Measurements from ENCODE around the gene TSHZ2. TPM values are rescaled to one million over a fixed set of nuclear protein-coding genes. Genes with fewer than 3 reads are reported as not detected.

TSHZ2 gene
- total and polyA plus RNA-seq, 9 of the 15 experiments (the other 6 are each of a cell fraction or from before 2014, with no cell fraction given): 0.03 to 0.20 (median 0.05) TPM; not detected in 4

- Histone ChIP-seq H3K79me2 (ENCODE audit: control insufficient read depth, insufficient read depth, low read length) (no peaks in the 10 kb centered on the region), H3K9me1 (ENCODE audit: control insufficient read depth, insufficient read depth, low read length) (no peaks in the 10 kb centered on the region), H4K20me1 (replicated peaks; ENCODE audit: control insufficient read depth, insufficient read depth, low read length) (no peaks in the 10 kb centered on the region), H3K9me3 (replicated peaks; ENCODE audit: control insufficient read depth, insufficient read depth, low read depth, low read length) (no peaks in the 10 kb centered on the region), H3K4me3 (no peak overlapping the region), H2AFZ (ENCODE audit: low read depth, low read length) (no peak overlapping the region), H3K27me3 (ENCODE audit: control insufficient read depth in 2 of 2, insufficient read depth in 2 of 2, low read length in 2 of 2) (peaks cover 15 to 20% of the 10 kb centered on the region in 2 experiments), H3K4me2 (ENCODE audit: insufficient read depth, low read length) (no peak overlapping the region), H3K36me3 (ENCODE audit: control insufficient read depth, insufficient read depth, low read length) (no peaks in the 10 kb centered on the region), H3K9ac (ENCODE audit: insufficient read depth in 1 of 2, low read depth in 2 of 2, low read length in 2 of 2) (no peak overlapping the region), H3K27ac (ENCODE audit: extremely low read depth, low read depth, low read length) (no peak overlapping the region), H3K4me1 (replicated peaks in 1 of 2; ENCODE audit: control insufficient read depth in 2 of 2, insufficient read depth in 2 of 2, low read length in 2 of 2) (no peaks in the 10 kb centered on the region)
- ChIA-PET POLR2A (no interaction called here), CTCF (ENCODE audit: low intra/inter-chr PET ratio) (no interaction called here)
- 0% methylated on average over 2 of the region's 2 CpGs for WGBS (ENCODE audit: insufficient coverage, low coverage, missing lambda C conversion rate)
- no peak for FAIRE-seq
- ATAC-seq: no peak
- BruUV-seq (replicated peaks): no TSS peak
- intact Hi-C loops (cut with micrococcal nuclease) (no loop called here), in situ Hi-C loops (cut with MboI) (no loop called here)
- no peak for DNase-seq (ENCODE audit: extremely low read depth in 1 of 4, low spot score in 3 of 4)
- no peak for TF ChIP-seq HMBOX1 (IDR thresholded peaks at IDR 0.05)
- TF ChIP-seq MECOM (CRISPR knock-in tag; IDR thresholded peaks at IDR 0.05): no peak
- no peak for TF ChIP-seq ZNF408 (CRISPR knock-in tag; IDR thresholded peaks at IDR 0.05; ENCODE audit: low read depth)
- no peak for TF ChIP-seq PHF21A (IDR thresholded peaks at IDR 0.05; ENCODE audit: borderline replicate concordance, low read depth)
- TF ChIP-seq ZBTB26 (CRISPR knock-in tag; IDR thresholded peaks at IDR 0.05): no peak
Measured at GRCh38 chr20:53281557-53282117, 309.5 kb downstream of the TSHZ2 start.
